Putamen (tissue), 1 donor: ENCODE measurements around the gene COPS3.

Experiments
- DNase-seq: peaks from one replicate; pipeline ENCODE4 v3.0.0-alpha.2; 2016; ENCODE audit warnings: low spot score

COPS3 gene

DNA sequence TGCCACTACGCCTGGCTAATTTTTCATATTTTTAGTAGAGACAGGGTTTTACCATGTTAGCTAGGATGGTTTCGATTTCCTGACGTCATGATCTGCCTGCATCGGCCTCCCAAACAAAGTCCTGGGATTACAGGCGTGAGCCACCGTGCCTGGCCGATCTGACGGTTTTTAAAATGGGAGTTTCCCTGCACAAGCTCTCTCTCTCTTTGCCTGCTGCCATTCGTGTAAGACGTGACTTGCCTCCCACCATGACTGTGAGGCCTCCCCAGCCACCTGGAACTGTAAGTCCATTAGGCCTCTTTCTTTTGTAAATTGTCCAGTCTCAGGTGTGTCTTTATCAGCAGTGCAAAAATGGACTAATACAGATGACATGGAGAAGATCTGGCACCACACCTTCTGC, 39.4 kb downstream of the COPS3 start:
- no peak for DNase-seq

GRCh38 chr17:17239832-17240231, 41.2 kb downstream of the COPS3 start:
- no peak for DNase-seq

GRCh38 chr17:17237026-17237799, 43.8 kb downstream of the COPS3 start, which contains the start of gene FLCN:
Gene FLCN (minus strand): TSS chr17:17237168. CDS start chr17:17228137, 9,031 bp downstream.
- peak; percentile 91 for DNase-seq

DNA sequence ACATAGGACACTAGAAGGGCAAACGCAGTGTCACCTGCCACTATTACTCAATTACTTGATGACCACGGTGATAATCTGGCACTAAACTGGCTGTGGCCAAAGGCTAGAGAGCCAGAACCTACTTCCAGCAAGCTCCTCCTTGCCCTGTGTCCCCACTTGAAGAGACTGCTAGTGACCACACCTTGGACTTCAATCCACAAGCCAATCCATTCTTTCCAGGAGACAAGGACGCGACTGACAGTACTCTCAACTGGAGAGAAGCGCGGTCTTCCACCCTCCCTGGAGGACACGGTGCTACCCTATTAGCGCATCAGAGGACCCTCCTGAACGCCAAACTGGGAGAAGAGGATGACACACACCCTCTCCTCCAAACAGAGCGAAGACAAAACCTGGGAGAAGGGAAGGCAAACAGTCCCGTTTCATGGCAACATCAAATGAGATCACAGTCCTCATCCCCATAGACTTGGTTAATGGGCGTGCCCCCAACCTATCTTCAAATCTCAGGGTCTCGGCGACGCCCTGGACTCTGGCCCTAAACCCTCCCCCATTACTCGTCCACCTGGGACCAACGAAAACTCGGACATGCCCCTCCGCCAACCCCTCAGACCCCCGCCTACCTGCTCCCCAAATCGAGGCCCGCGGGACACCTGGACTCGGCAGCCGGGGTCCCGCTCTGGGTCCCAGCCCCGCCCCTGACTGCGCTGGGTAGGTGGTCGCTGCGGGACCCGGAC, 44.6 kb downstream of the COPS3 start:
- DNase-seq: no peak

DNA sequence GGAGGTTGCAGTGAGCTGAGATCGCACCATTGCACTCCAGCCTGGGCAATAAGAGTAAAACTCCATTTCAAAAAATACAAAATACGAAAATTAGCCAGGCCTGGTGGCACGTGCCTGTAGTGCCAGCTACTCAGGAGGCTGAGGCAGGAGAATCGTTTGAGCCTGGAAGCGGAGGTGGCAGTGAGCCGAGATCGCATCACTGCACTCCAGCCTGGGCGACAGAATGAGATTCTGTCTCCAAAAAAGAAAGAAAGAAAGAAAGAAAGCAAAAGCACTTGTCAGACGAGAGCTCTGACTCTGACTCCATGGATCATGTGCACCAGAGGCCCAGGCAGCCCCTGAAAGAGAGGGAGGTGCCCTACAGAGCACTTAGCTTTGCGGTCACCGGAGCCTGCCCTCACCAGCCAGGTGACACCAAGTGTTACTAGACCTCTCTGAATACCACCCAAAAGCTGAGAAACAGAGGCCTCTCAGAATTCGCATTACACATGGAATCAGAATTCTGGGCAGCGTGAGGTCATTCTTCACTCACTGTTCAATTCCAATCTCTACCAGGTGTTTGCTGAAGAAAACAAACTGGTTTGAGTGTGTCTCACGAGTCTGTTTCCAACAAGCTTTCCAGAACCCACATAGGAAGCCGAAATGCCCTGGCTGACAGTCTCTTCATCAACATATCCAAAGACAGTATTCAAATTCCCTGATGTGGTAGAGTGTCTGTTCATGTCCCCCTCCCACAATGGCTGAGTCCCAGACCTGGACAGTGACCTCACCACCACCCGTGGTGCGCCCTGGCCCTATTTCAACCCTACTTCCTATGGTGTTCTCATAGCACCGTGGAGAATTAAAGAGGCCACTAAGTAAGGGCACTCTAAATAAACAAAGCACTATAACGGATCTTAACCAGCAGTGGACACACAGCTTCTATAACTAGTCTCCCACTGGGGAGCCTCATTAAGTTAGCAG, 45.6 kb downstream of the COPS3 start:
- DNase-seq: no peak

DNA sequence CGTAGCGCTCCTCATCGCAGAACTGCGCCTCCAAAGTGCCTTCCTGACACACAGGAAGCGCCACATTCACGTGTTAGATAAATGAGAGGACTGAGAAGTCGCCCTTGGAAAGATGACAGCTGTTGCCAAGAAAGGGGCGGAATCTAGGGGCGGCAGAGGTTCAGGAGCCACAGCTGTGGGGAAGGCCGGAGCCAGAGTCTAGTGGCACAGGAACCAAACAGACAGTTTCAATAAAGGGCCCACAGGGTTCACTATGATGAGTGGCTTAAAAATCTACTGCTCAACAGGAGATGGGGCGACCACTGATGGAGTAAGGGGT, 48.8 kb downstream of the COPS3 start:
- no peak for DNase-seq

DNA sequence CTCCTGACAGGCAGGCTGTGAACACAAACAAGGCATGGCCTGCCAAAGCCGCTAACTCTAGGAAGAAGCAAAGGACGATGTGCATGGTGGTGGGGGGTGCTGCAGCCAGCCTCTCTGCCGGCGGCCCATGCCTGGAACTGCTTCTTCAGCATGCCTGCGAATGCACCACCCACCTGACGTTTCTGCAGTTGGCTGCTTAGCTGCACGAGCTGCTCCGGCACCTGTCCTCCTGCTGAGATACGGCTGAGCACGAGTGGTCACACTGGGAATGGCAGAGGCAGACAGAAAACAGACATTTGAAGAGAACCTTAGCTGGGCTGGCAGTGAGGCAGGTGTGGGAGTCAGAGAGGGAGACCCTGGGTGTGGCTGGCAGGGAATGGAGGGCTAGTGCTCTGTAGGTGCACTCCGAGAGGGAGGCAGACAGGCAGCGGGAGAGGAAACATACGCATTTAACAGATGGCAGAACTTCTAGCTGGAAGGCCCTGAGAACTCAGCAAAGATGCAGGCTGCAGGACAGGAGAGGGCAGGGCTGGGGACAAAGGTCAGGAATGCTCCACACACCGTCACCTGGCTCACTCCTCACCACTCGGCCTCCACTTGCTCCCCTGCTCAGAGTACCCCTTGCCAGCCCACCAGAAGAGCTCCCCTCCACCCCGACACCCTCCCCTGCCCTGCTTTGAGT, 49.3 kb downstream of the COPS3 start:
- DNase-seq: no peak

- DNase-seq: no peak
Measured at GRCh38 chr17:17229416-17230384, 51.3 kb downstream of the COPS3 start.

DNA sequence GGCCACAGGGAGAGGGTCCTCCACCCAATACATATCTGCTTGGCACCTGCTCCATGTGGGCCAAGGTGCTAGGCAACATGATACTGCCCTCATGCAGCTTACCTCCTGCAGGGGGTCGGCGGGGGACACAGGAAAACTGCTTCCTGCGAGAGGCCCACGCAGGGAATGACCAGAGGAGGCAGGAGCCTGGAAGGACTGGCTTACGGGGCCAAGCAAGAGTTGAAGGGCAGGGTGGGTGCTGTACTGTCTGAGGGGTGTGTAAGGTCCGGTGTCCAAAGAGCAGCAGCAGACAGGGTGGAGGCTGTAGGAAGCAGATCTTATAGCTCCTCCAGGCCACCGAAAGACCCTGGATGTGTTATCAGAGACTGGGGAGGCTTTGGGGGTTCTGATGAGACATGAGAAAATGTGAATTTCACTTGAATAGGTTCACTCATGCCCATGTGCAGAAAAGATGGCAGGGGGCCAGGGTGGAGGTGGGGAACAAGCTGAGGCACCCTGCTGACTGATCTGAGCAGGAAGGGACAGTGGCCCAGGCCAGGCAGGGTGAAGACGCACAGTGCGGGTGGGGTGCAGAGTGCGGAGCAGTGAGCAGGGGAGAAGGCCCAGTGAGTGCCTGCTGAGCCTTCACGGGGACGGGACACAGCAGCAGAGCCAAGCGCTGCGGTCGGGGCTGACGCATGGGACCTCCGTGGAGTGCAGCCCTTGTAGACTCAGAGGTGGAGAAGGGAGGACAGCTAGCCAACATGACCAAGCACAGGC, 52.3 kb downstream of the COPS3 start:
- DNase-seq: no peak

DNA sequence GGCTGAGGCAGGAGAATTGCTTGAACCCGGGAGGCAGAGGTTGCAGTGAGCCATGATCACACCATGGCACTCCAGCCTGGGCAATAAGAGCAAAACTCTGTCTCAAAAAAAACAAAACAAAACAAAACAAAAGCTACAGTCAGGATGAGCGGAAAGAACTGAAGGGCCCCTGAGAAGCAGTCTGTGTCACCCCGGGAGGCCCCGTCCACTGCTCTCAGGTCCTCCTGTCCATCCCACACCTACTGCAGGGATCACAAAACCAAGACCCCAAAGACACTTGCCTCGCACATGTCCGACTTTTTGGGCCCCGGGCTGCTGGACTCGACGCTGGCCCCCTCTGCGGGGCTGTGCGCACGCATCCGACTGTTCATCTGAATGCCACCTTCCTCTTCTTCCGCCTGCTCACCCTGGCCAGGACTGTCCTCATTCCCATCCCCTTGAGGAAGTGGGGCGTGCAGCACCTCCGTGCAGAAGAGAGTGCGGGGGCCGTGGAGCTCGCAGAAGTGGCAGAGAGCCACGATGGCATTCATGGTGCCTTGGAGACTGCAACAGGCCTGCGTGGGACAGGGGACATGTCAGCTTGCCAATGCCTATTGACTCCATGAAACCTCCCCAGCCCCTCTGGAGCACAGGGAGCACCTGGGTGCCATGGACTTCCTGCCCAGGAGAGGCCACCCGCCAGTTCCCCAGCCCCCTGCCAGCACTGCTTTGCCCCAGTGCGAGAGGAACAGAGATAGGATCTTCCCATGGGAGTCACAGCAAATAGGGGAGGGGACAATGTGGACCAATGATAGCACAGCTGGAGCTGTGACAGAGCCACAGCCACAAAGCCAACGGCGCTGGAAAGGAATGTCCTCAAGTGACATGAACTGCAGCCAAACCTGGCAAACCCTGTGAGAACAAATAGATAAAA, 53.2 kb downstream of the COPS3 start:
- no peak for DNase-seq

DNA sequence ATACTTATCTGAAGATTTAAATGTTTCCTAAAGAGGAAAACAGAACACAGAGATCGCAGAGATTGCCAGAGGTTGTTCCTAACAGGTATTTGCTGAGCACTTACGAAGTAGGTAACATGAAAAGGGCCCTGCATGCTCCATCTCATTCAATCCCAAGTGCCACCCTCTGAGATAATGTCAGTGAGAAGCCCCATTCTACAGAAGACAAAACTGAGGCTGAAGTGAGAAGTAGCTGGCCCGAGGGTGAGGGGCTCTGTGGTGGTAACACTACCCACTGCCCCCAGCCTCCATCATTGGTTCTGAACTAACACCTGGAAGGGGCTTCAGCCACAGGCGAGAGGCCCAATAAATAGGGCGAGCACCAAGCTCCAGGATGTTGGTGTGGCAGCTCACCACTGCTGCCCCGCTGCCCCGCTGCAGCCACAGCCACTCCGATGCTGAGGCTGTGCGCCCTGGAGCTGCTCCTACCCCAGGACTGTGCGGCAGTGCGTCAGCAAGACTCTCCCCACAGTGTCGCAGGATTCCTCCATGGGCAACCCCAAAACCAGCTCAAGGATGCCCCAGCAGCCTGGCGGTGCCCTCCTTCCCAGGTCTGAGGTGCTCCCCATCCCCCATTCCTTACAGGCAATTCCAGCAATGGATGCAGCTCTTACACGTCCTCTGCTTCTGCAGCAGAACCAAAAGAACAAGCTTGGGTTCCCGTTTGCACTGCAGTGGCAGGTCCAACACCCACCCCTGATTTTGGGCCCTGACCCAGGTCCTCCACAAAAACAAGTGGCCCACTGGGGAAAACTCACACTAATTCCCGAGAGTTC, 54.4 kb downstream of the COPS3 start:
- no peak for DNase-seq

- DNase-seq: no peak
Measured at GRCh38 chr17:17225901-17226300, 55.1 kb downstream of the COPS3 start.

GRCh38 chr17:17224137-17224536, 56.9 kb downstream of the COPS3 start:
- DNase-seq: no peak

- no peak for DNase-seq
Measured at GRCh38 chr17:17223736-17224135, 57.3 kb downstream of the COPS3 start.

- DNase-seq: no peak
Measured at GRCh38 chr17:17221329-17221728, 59.7 kb downstream of the COPS3 start.

- DNase-seq: no peak
Measured at GRCh38 chr17:17220529-17220928, 60.5 kb downstream of the COPS3 start.

- DNase-seq: no peak
Measured at GRCh38 chr17:17217995-17218394, 63.1 kb downstream of the COPS3 start.

- DNase-seq: no peak
Measured at GRCh38 chr17:17216776-17217175, 64.3 kb downstream of the COPS3 start.
